Endothelial cell of umbilical vein (primary cell): Measurements from ENCODE around the gene GGA1.

Experiments used
- CTCF ChIP-seq, 2 donors: IDR thresholded peaks; 1 replicate in 1 of 2; 2 replicates in 1 of 2; pipeline ENCODE4 v1.5.1; 2011; ENCODE audit warnings: low read length in 2 of 2, mild to moderate bottlenecking in 2 of 2, moderate library complexity in 2 of 2, control low read depth in 1 of 2, inconsistent platforms in 1 of 2, low read depth in 1 of 2; ENCODE audit not compliant: insufficient read depth in 1 of 2; ENCODE audit errors: extremely low read depth in 1 of 2
- EZH2 ChIP-seq: IDR thresholded peaks from 2 replicates; pipeline ENCODE4 v1.6.1; 2012; ENCODE audit warnings: borderline replicate concordance, low read depth, mild to moderate bottlenecking, moderate library complexity, low read length, inconsistent platforms; ENCODE audit not compliant: severe bottlenecking
- FOS ChIP-seq: IDR thresholded peaks from 2 replicates; pipeline ENCODE4 v1.6.1; 2011; ENCODE audit warnings: mild to moderate bottlenecking, low read length, moderate library complexity, borderline replicate concordance; ENCODE audit not compliant: insufficient read depth
- GATA2 ChIP-seq: IDR thresholded peaks from 2 replicates; pipeline ENCODE4 v1.7.0; 2011; ENCODE audit warnings: low read depth, mild to moderate bottlenecking, moderate library complexity, mixed read lengths, low read length; ENCODE audit not compliant: insufficient read length, insufficient read depth
- JUN ChIP-seq: IDR thresholded peaks from 2 replicates; pipeline ENCODE4 v1.6.1; 2011; ENCODE audit warnings: borderline replicate concordance, low read depth; ENCODE audit not compliant: insufficient read length, insufficient read depth
- MAX ChIP-seq: IDR thresholded peaks from 2 replicates; pipeline ENCODE4 v1.6.1; 2011; ENCODE audit not compliant: insufficient read depth, insufficient read length
- MYC ChIP-seq: IDR thresholded peaks from one replicate; pipeline ENCODE4 v1.6.1; 2011; ENCODE audit warnings: mild to moderate bottlenecking, low read depth, low read length
- POLR2A ChIP-seq: IDR thresholded peaks from 2 replicates; pipeline ENCODE4 v1.6.1; 2012; ENCODE audit warnings: low read depth, mild to moderate bottlenecking, control low read depth, low read length
- POLR2AphosphoS5 ChIP-seq: IDR thresholded peaks from 2 replicates; pipeline ENCODE4 v1.6.1; 2012; ENCODE audit warnings: low read depth, mild to moderate bottlenecking, control low read depth, low read length, moderate library complexity; ENCODE audit not compliant: insufficient read depth

- no peak for TF ChIP-seq EZH2
- no peak for TF ChIP-seq POLR2AphosphoS5
- TF ChIP-seq CTCF (IDR thresholded peaks at IDR 0.05; ENCODE audit: extremely low read depth in 1 of 2, insufficient read depth in 1 of 2, low read depth in 1 of 2, low read length in 2 of 2) = no peak
- TF ChIP-seq JUN = no peak
- no peak for TF ChIP-seq FOS
- no peak for TF ChIP-seq POLR2A
- no peak for TF ChIP-seq MAX
- no peak for TF ChIP-seq MYC
- no peak for TF ChIP-seq GATA2
These were observed 63.7 kb downstream of the GGA1 start for GRCh38 chr22:37672206-37672919.
